ENCODE data around the gene MRPL54.

The MRPL54 gene

GRCh38 chr19:3770136-3770999 lies 7.9 kb downstream of the MRPL54 start:
- no peak for DNase-seq

GRCh38 chr19:3771000-3771905 lies 8.8 kb downstream of the MRPL54 start:
- no peak for DNase-seq

GRCh38 chr19:3771906-3772455 lies 9.5 kb downstream of the MRPL54 start, which contains the start of gene RAX2:
RAX2 (minus strand) TSS chr19:3772228; CDS start chr19:3771742, 486 bp downstream.
- no peak for DNase-seq

- DNase-seq: no peak
Measured at GRCh38 chr19:3773814-3774515, 11.5 kb downstream of the MRPL54 start.

- no peak for DNase-seq
Measured at GRCh38 chr19:3774621-3775373, 12.3 kb downstream of the MRPL54 start.

GRCh38 chr19:3775374-3775711 lies 12.9 kb downstream of the MRPL54 start:
- DNase-seq: no peak

- no peak for DNase-seq
Measured at GRCh38 chr19:3775831-3776230, 13.3 kb downstream of the MRPL54 start.

- no peak for DNase-seq
Measured at GRCh38 chr19:3776479-3777040, 14.1 kb downstream of the MRPL54 start.

- no peak for DNase-seq
Measured at GRCh38 chr19:3778104-3778867, 15.8 kb downstream of the MRPL54 start.

- DNase-seq: no peak
Measured at GRCh38 chr19:3778899-3779723, 16.6 kb downstream of the MRPL54 start.

- no peak for DNase-seq
Measured at GRCh38 chr19:3780786-3781304, 18.4 kb downstream of the MRPL54 start.

GRCh38 chr19:3781603-3782002 lies 19.1 kb downstream of the MRPL54 start:
- no peak for DNase-seq

GRCh38 chr19:3782330-3782729 lies 19.8 kb downstream of the MRPL54 start:
- DNase-seq: no peak

- DNase-seq: no peak
Measured at GRCh38 chr19:3782903-3783302, 20.4 kb downstream of the MRPL54 start.

- DNase-seq: no peak
Measured at GRCh38 chr19:3783660-3784584, 21.4 kb downstream of the MRPL54 start.

- no peak for DNase-seq
Measured at GRCh38 chr19:3784607-3785450, 22.3 kb downstream of the MRPL54 start.

GRCh38 chr19:3785451-3785937 lies 23.0 kb downstream of the MRPL54 start:
- no peak for DNase-seq

Data from DMS153 (cell line).